RWPE1 (cell line): ENCODE data around the gene CFB.

Experiments used
- CTCF ChIA-PET: fragments of 350-600 bp; sonication (Branson Sonifier 250); formaldehyde crosslinking; extraction: SDS; loops from one replicate; lab custom pipeline; 2021; lab: Yijun Ruan, JAX
- POLR2A ChIA-PET: fragments of 400-600 bp; formaldehyde crosslinking; extraction: SDS; loops from one replicate; lab custom pipeline; 2020; ENCODE audit warnings: antibody characterized with exemption; ENCODE audit not compliant: low non-redundant PET; lab: Yijun Ruan, JAX
- DNase-seq: peaks from one replicate; pipeline ENCODE4 v3.0.0; 2012; ENCODE audit warnings: low spot score
- H3K27ac ChIP-seq: fragments of 450-650 bp; 2 replicates; pipeline ENCODE4 v1.5.1; 2017
- CTCF ChIP-seq: fragments of 450-650 bp; conservative IDR thresholded peaks from 2 replicates; pipeline ENCODE4 v1.5.1; 2017; ENCODE audit warnings: low read depth, mild to moderate bottlenecking

CFB gene

GRCh38 chr6:31947070-31947675, 1.3 kb downstream of the CFB start:
- peak overlapping the region; percentile 93; the same call in 1 of the 2 replicates for H3K27ac ChIP-seq
- CTCF ChIA-PET: no interaction called here
- TF ChIP-seq CTCF: no peak
- POLR2A ChIA-PET: no interaction called here
- DNase-seq: no peak

- H3K27ac ChIP-seq: 0 out of 2 replicates have a peak overlapping the region, but pooled peaks have one; percentile 8
- CTCF ChIA-PET: no interaction called here
- TF ChIP-seq CTCF: no peak
- POLR2A ChIA-PET: no interaction called here
- DNase-seq: no peak
Observed at GRCh38 chr6:31947864-31948263, 2.0 kb downstream of the CFB start.

- no peak for TF ChIP-seq CTCF
- DNase-seq: no peak
- ChIA-PET POLR2A (no interaction called here), CTCF (no interaction called here)
- H3K27ac ChIP-seq: no peak overlapping the region
Observed at GRCh38 chr6:31948306-31948705, 2.4 kb downstream of the CFB start.

- TF ChIP-seq CTCF: no peak
- ChIA-PET CTCF (no interaction called here), POLR2A (no interaction called here)
- peak; percentile 22 for DNase-seq
- H3K27ac ChIP-seq: no peak overlapping the region
Observed at GRCh38 chr6:31948753-31949413, 3.0 kb downstream of the CFB start.

GRCh38 chr6:31949926-31950548, 4.1 kb downstream of the CFB start:
- ChIA-PET POLR2A (interaction anchor here (0.5 kb wide), 1 partner anchor 43 kb away, joined by 6 read pairs; no protein-coding TSS in a partner anchor), CTCF (interaction anchor here (1.2 kb wide), 1 partner anchor 52 kb away, joined by 3 read pairs; no protein-coding TSS in a partner anchor)
- no peak for DNase-seq
- no peak overlapping the region for H3K27ac ChIP-seq
- no peak for TF ChIP-seq CTCF

- CTCF ChIA-PET: interaction anchor here (0.5 to 1.8 kb wide), 12 partner anchors 18 to 862 kb away, joined by 3 to 6 read pairs (median 3); partner anchors contain the start of gene EHMT2
- H3K27ac ChIP-seq: peak overlapping the region; percentile 34
- TF ChIP-seq CTCF: peak; percentile 79
- peak; percentile 53 for DNase-seq
- POLR2A ChIA-PET: interaction anchor here (0.6 to 0.7 kb wide), 3 partner anchors 29 to 180 kb away, joined by 3 to 9 read pairs (median 3); partner anchors contain the start of gene EHMT2
Observed at GRCh38 chr6:31952140-31952805, 6.4 kb downstream of the CFB start.
